Mesenchymal stem cell (in vitro differentiated cells and primary cell): ENCODE results near the gene CCDC47.
A peak's percentile ranks its signal among the peaks of the same experiment; 100 is the strongest.

Experiments
- DNase-seq: peaks from one replicate; pipeline ENCODE4 v3.0.0-alpha.2; 2013
- H2AFZ ChIP-seq: one replicate; pipeline ENCODE4 v1.6.1; 2013; ENCODE audit warnings: low read depth, mild to moderate bottlenecking, control low read depth, inconsistent platforms, low read length, moderate library complexity
- H2AK5ac ChIP-seq: 2 replicates; pipeline ENCODE4 v1.6.1; 2013; ENCODE audit warnings: low read length, moderate library complexity, mild to moderate bottlenecking, inconsistent platforms; ENCODE audit not compliant: severe bottlenecking
- H2BK120ac ChIP-seq: one replicate; pipeline ENCODE4 v1.6.1; 2013; ENCODE audit warnings: low read depth, mild to moderate bottlenecking, inconsistent platforms, low read length, moderate library complexity
- H2BK12ac ChIP-seq, 2 experiments: one replicate each; pipeline ENCODE4 v1.6.1; 2013; ENCODE audit warnings: inconsistent platforms in 2 of 2, low read length in 2 of 2, mild to moderate bottlenecking in 2 of 2, moderate library complexity in 2 of 2, control low read depth in 1 of 2
- H2BK15ac ChIP-seq: one replicate; pipeline ENCODE4 v1.6.1; 2013; ENCODE audit warnings: mild to moderate bottlenecking, low read depth, inconsistent platforms; ENCODE audit not compliant: poor library complexity, severe bottlenecking
- H2BK5ac ChIP-seq: 2 replicates; pipeline ENCODE4 v1.6.1; 2013; ENCODE audit warnings: low read depth, mild to moderate bottlenecking, low read length, control low read depth, inconsistent platforms; ENCODE audit not compliant: poor library complexity, severe bottlenecking
- H3K14ac ChIP-seq, 2 experiments: one replicate each; pipeline ENCODE4 v1.6.1; 2013; ENCODE audit warnings: inconsistent platforms in 2 of 2, low read length in 2 of 2, control low read depth in 1 of 2, mild to moderate bottlenecking in 1 of 2, moderate library complexity in 1 of 2
- H3K18ac ChIP-seq, 2 experiments: one replicate each; pipeline ENCODE4 v1.6.1; 2013; ENCODE audit warnings: inconsistent platforms in 2 of 2, low read length in 2 of 2, control low read depth in 1 of 2, low read depth in 1 of 2, mild to moderate bottlenecking in 1 of 2
- H3K23ac ChIP-seq, 2 experiments: one replicate each; pipeline ENCODE4 v1.6.1; 2013; ENCODE audit warnings: inconsistent platforms in 2 of 2, low read length in 2 of 2, mild to moderate bottlenecking in 2 of 2, moderate library complexity in 2 of 2, control low read depth in 1 of 2
- H3K27ac ChIP-seq: 2 replicates; pipeline ENCODE4 v1.5.1; 2013; ENCODE audit warnings: mild to moderate bottlenecking, moderate library complexity, low read length, control low read depth, inconsistent platforms; ENCODE audit not compliant: poor library complexity, severe bottlenecking
- H3K27me3 ChIP-seq, 2 experiments: 2 replicates each; pipeline versions ENCODE4 v1.6.1 to v1.7.0; 2013; ENCODE audit warnings: low read length in 2 of 2, mild to moderate bottlenecking in 2 of 2, moderate library complexity in 2 of 2, control low read depth in 1 of 2, inconsistent platforms in 1 of 2; ENCODE audit not compliant: control insufficient read depth in 1 of 2, insufficient read depth in 1 of 2
- H3K36me3 ChIP-seq, 2 experiments: 2 replicates each; pipeline versions ENCODE4 v1.6.1 to v1.7.0; 2013; ENCODE audit warnings: low read length in 2 of 2, control low read depth in 1 of 2, inconsistent platforms in 1 of 2, low read depth in 1 of 2, mild to moderate bottlenecking in 1 of 2; ENCODE audit not compliant: insufficient read depth in 2 of 2, control insufficient read depth in 1 of 2
- H3K4ac ChIP-seq, 2 experiments: one replicate each; pipeline ENCODE4 v1.6.1; 2013; ENCODE audit warnings: inconsistent platforms in 2 of 2, low read length in 2 of 2, mild to moderate bottlenecking in 2 of 2, moderate library complexity in 2 of 2, control low read depth in 1 of 2, low read depth in 1 of 2
- H3K4me1 ChIP-seq: 2 replicates; pipeline ENCODE4 v1.6.1; 2013; ENCODE audit warnings: low read depth, low read length, control low read depth; ENCODE audit not compliant: control insufficient read depth, insufficient read depth
- H3K4me2 ChIP-seq: 2 replicates; pipeline ENCODE4 v1.6.1; 2013; ENCODE audit warnings: low read length, mild to moderate bottlenecking, inconsistent platforms; ENCODE audit not compliant: poor library complexity, severe bottlenecking
- H3K4me3 ChIP-seq, 2 experiments: 2 replicates each; pipeline versions ENCODE4 v1.5.1 to v1.7.0; 2013; ENCODE audit warnings: low read length in 2 of 2, mild to moderate bottlenecking in 2 of 2, control low read depth in 1 of 2, low read depth in 1 of 2; ENCODE audit not compliant: insufficient read depth in 1 of 2
- H3K79me1 ChIP-seq: replicated peaks from 2 replicates; pipeline ENCODE4 v1.6.1; 2013; ENCODE audit warnings: mild to moderate bottlenecking, control low read depth, low read length, inconsistent platforms; ENCODE audit not compliant: poor library complexity, severe bottlenecking
- H3K9ac ChIP-seq: 2 replicates; pipeline ENCODE4 v1.7.0; 2013; ENCODE audit warnings: mild to moderate bottlenecking, low read length, moderate library complexity
- H3K9me3 ChIP-seq: 2 replicates; pipeline ENCODE4 v1.7.0; 2013; ENCODE audit warnings: mild to moderate bottlenecking, low read length; ENCODE audit not compliant: control insufficient read depth
- H4K8ac ChIP-seq: one replicate; pipeline ENCODE4 v1.6.1; 2013; ENCODE audit warnings: inconsistent platforms, mild to moderate bottlenecking, low read length, moderate library complexity
- H4K91ac ChIP-seq: one replicate; pipeline ENCODE4 v1.6.1; 2013; ENCODE audit warnings: mild to moderate bottlenecking, low read length, inconsistent platforms
- WGBS: methylation state at CpG from one replicate; pipeline ENCODE4 v1.1.7; 2013; ENCODE audit warnings: mixed read lengths; 5-methylcytosine and 5-hydroxymethylcytosine counted together

Gene CCDC47

DNA sequence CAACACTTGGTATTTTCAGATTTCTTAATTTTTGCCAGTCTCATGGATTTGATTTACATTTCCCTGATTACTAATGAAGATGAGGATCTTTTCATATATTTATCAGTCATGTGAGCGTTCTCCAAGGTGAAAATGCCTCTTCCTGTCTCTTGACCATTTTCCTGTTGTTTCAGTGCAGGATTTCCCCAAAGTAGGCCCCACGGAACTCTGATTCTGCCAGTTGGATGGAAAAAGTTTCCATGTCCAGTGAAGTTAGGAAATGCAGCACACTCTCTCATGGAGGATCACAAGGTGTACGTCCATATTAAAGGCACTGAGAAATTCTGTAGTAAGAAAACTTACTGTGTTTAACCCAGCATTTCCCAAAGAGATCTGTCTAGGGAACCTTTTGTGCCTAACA lies 57.0 kb downstream of the CCDC47 start:
- H4K91ac ChIP-seq = no peak overlapping the region
- H3K79me1 ChIP-seq = peaks cover 11% of the 10 kb centered on the region
- H3K9ac ChIP-seq = no peak overlapping the region
- H2BK120ac ChIP-seq = no peak overlapping the region
- H2BK5ac ChIP-seq = no peak overlapping the region
- H3K23ac ChIP-seq = no peak overlapping the region
- peaks cover 21 to 51% of the 10 kb centered on the region in 2 experiments for H3K36me3 ChIP-seq
- DNase-seq = no peak
- no peak overlapping the region for H3K4ac ChIP-seq
- no peak overlapping the region for H2AFZ ChIP-seq
- no peak overlapping the region for H3K14ac ChIP-seq
- no peaks in the 10 kb centered on the region for H3K9me3 ChIP-seq
- no peak overlapping the region for H3K4me2 ChIP-seq
- H3K27me3 ChIP-seq = no peaks in the 10 kb centered on the region
- no peak overlapping the region for H2BK15ac ChIP-seq
- H3K4me1 ChIP-seq = no peaks in the 10 kb centered on the region
- H2AK5ac ChIP-seq = no peak overlapping the region
- H4K8ac ChIP-seq = no peak overlapping the region
- H3K18ac ChIP-seq = no peak overlapping the region
- H3K4me3 ChIP-seq = no peak overlapping the region
- H3K27ac ChIP-seq = no peak overlapping the region
- WGBS = 92% methylated on average over 3 of the region's 3 CpGs
- H2BK12ac ChIP-seq = no peak overlapping the region

DNA sequence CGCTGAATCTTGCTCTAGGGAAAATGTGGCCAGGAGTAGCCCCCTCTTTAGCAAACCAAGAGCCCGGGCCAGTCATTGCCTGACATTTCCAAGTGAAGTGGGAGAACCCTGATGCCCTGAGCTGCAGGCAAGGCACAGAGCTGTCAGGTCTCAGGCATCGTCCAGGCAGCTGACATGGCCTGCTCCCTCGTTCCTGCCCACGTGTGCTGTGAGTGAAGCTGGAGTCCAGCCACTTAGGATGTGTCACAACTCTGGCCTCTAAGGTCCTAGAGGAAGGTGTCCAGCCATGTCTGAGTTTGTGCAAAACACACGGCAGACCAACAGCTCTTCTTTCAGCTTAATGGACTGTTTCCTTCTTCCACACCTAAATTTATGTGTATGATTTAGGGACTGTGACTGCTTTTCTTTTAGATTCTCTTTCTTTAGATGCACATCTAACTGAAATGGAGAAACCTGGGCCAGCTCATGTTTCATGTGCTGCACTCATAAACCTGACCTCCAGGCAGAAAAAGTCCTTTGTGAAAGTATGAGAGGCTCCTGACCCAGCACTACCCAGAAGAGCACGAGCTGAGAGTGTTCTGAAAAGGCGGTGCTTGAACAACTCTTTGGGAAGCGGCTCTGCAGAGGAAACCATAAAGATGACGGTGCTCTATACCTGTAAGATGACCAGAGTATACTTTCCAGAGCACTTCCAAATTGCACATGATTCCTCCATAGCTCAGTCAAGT lies 58.7 kb downstream of the CCDC47 start:
- no peak overlapping the region for H4K91ac ChIP-seq
- no peaks in the 10 kb centered on the region for H3K27me3 ChIP-seq
- peaks cover 8% of the 10 kb centered on the region for H3K79me1 ChIP-seq
- H3K27ac ChIP-seq = no peak overlapping the region
- peaks cover 34 to 67% of the 10 kb centered on the region in 2 experiments for H3K36me3 ChIP-seq
- no peak overlapping the region for H2AFZ ChIP-seq
- no peak overlapping the region for H2BK15ac ChIP-seq
- H3K18ac ChIP-seq = no peak overlapping the region
- no peak overlapping the region for H3K4me2 ChIP-seq
- H2BK5ac ChIP-seq = no peak overlapping the region
- H3K9ac ChIP-seq = no peak overlapping the region
- no peaks in the 10 kb centered on the region for H3K4me1 ChIP-seq
- no peaks in the 10 kb centered on the region for H3K9me3 ChIP-seq
- no peak overlapping the region for H4K8ac ChIP-seq
- WGBS = 73% methylated on average over 9 of the region's 10 CpGs
- peak; percentile 20 for DNase-seq
- H2AK5ac ChIP-seq = no peak overlapping the region
- H3K23ac ChIP-seq = no peak overlapping the region
- no peak overlapping the region for H3K4ac ChIP-seq
- H3K4me3 ChIP-seq = no peak overlapping the region
- no peak overlapping the region for H2BK120ac ChIP-seq
- H2BK12ac ChIP-seq = no peak overlapping the region
- no peak overlapping the region for H3K14ac ChIP-seq

DNA sequence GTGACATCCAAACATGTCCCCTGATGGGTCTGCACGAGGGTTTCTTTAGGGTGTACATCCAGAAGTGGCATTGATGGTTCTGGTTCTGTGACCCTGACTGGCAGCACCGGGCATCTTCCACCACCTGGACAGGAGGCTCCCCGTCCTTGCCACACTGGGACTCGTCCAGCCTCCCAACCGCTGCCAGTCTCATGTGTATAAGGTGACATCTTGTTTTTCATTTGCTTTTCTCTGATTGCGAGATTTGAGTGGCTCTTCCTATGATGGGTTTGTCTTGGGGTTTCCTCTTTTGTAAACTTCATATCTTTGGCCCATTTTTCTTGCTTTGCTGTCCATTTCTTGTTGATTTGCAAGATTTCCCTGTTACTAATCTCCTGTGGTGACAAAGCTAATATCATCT lies 64.3 kb downstream of the CCDC47 start:
- no peak overlapping the region for H2BK12ac ChIP-seq
- H3K9ac ChIP-seq = no peak overlapping the region
- H2BK120ac ChIP-seq = no peak overlapping the region
- no peaks in the 10 kb centered on the region for H3K4me1 ChIP-seq
- no peak overlapping the region for H3K4me3 ChIP-seq
- peaks cover 60 to 88% of the 10 kb centered on the region in 2 experiments for H3K36me3 ChIP-seq
- no peak for DNase-seq
- 96% methylated on average over 6 of the region's 6 CpGs for WGBS
- no peak overlapping the region for H3K23ac ChIP-seq
- H2BK15ac ChIP-seq = no peak overlapping the region
- H2AFZ ChIP-seq = no peak overlapping the region
- no peak overlapping the region for H3K4ac ChIP-seq
- H3K9me3 ChIP-seq = no peaks in the 10 kb centered on the region
- no peaks in the 10 kb centered on the region for H3K79me1 ChIP-seq
- no peak overlapping the region for H3K4me2 ChIP-seq
- no peak overlapping the region for H3K18ac ChIP-seq
- H2BK5ac ChIP-seq = no peak overlapping the region
- H3K14ac ChIP-seq = no peak overlapping the region
- H4K8ac ChIP-seq = no peak overlapping the region
- no peaks in the 10 kb centered on the region for H3K27me3 ChIP-seq
- no peak overlapping the region for H3K27ac ChIP-seq
- H2AK5ac ChIP-seq = no peak overlapping the region
- H4K91ac ChIP-seq = no peak overlapping the region

DNA sequence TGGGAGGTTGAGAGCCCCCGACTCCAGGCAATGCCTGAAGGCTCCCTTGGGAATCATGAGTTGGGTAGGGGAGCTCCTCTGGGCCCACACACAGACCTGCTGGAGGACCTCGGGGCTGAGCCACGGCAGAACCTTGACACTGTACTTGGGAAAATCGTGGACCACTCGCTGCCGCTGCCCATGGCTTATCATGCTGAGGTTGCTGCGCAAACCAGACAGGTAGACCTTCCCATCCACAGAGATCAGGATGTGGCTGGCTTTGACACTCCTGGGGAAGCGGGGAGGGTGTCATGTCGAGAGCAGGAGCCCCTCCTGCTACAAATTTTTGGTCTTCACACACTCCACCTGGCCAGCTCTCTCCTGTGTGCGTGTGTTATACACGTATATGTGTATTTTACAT lies 66.2 kb downstream of the CCDC47 start:
- Histone ChIP-seq H4K91ac (no peak overlapping the region), H3K4ac (no peak overlapping the region), H3K4me2 (no peak overlapping the region), H3K9me3 (no peaks in the 10 kb centered on the region), H2BK12ac (no peak overlapping the region), H3K4me3 (no peak overlapping the region), H2AFZ (no peak overlapping the region), H3K79me1 (no peaks in the 10 kb centered on the region), H3K36me3 (peaks cover 69 to 89% of the 10 kb centered on the region in 2 experiments), H3K18ac (no peak overlapping the region), H2BK120ac (no peak overlapping the region), H3K4me1 (no peaks in the 10 kb centered on the region), H4K8ac (no peak overlapping the region), H2AK5ac (no peak overlapping the region), H3K27ac (no peak overlapping the region), H3K23ac (no peak overlapping the region), H3K9ac (no peak overlapping the region), H2BK15ac (no peak overlapping the region), H3K27me3 (no peaks in the 10 kb centered on the region), H3K14ac (no peak overlapping the region), H2BK5ac (no peak overlapping the region)
- DNase-seq = no peak
- WGBS = 93% methylated on average over 8 of the region's 11 CpGs
